ENCODE results near the gene TP53BP1. TPM values are rescaled to one million over a fixed set of nuclear protein-coding genes. Genes with fewer than 3 reads are reported as not detected.

Gene TP53BP1
- total and polyA plus RNA-seq, 8 donors: 3.3 to 85.7 (median 14.5) TPM

- no peak overlapping the region for H3K27ac ChIP-seq
- H3K27me3 ChIP-seq: no peaks in the 10 kb centered on the region
- no peaks in the 10 kb centered on the region for H3K9me3 ChIP-seq
- H3K4me3 ChIP-seq: no peak overlapping the region
- H3K36me3 ChIP-seq: peaks cover 36 to 96% (median 94%) of the 10 kb centered on the region in 4 donors
- TF ChIP-seq CTCF (IDR thresholded peaks at IDR 0.05) (no peak), EP300 (IDR thresholded peaks at IDR 0.05) (no peak), POLR2A (IDR thresholded peaks at IDR 0.05) (no peak), POLR2AphosphoS5 (IDR thresholded peaks at IDR 0.05) (no peak)
- intact Hi-C loops (cut with DNase I; ENCODE audit: low total_unique reads): no loop called here
- DNase-seq: no peak
- 95 to 100% (median 97%) methylated on average over 7 of the region's 7 CpGs for WGBS, 5 donors
- no peaks in the 10 kb centered on the region for H3K4me1 ChIP-seq
Observed at GRCh38 chr15:43420876-43421275, 72.1 kb downstream of the TP53BP1 start.

GRCh38 chr15:43420435-43420834 is 72.5 kb downstream of the TP53BP1 start:
- TF ChIP-seq CTCF (IDR thresholded peaks at IDR 0.05) (no peak), EP300 (IDR thresholded peaks at IDR 0.05) (no peak), POLR2A (IDR thresholded peaks at IDR 0.05) (no peak), POLR2AphosphoS5 (IDR thresholded peaks at IDR 0.05) (no peak)
- H3K36me3 ChIP-seq: peaks cover 41 to 96% (median 95%) of the 10 kb centered on the region in 4 donors
- intact Hi-C loops (cut with DNase I; ENCODE audit: low total_unique reads): no loop called here
- H3K4me1 ChIP-seq: no peaks in the 10 kb centered on the region
- no peaks in the 10 kb centered on the region for H3K9me3 ChIP-seq
- no peaks in the 10 kb centered on the region for H3K27me3 ChIP-seq
- H3K4me3 ChIP-seq: no peak overlapping the region
- no peak for DNase-seq
- WGBS, 5 donors: 94 to 96% (median 95%) methylated on average over 10 of the region's 10 CpGs
- H3K27ac ChIP-seq: no peak overlapping the region

- no peaks in the 10 kb centered on the region for H3K4me1 ChIP-seq
- no peak overlapping the region for H3K27ac ChIP-seq
- intact Hi-C loops (cut with DNase I; ENCODE audit: low total_unique reads): no loop called here
- DNase-seq: no peak
- TF ChIP-seq POLR2A (IDR thresholded peaks at IDR 0.05) (no peak), CTCF (IDR thresholded peaks at IDR 0.05) (no peak), POLR2AphosphoS5 (IDR thresholded peaks at IDR 0.05) (no peak), EP300 (IDR thresholded peaks at IDR 0.05) (no peak)
- H3K4me3 ChIP-seq: no peak overlapping the region
- no peaks in the 10 kb centered on the region for H3K27me3 ChIP-seq
- peaks cover 36 to 99% (median 98%) of the 10 kb centered on the region in 4 donors for H3K36me3 ChIP-seq
- H3K9me3 ChIP-seq: no peaks in the 10 kb centered on the region
Observed at GRCh38 chr15:43414196-43414595, 78.8 kb downstream of the TP53BP1 start.

GRCh38 chr15:43412096-43412495 is 80.9 kb downstream of the TP53BP1 start:
- intact Hi-C loops (cut with DNase I; ENCODE audit: low total_unique reads): no loop called here
- Histone ChIP-seq H3K27ac (no peak overlapping the region), H3K4me1 (no peaks in the 10 kb centered on the region), H3K9me3 (no peaks in the 10 kb centered on the region), H3K27me3 (no peaks in the 10 kb centered on the region), H3K36me3 (peaks cover 57 to 100% (median 100%) of the 10 kb centered on the region in 4 donors), H3K4me3 (no peak overlapping the region)
- DNase-seq: no peak
- TF ChIP-seq POLR2AphosphoS5 (IDR thresholded peaks at IDR 0.05): no peak
- TF ChIP-seq CTCF (IDR thresholded peaks at IDR 0.05): no peak
- no peak for TF ChIP-seq EP300 (IDR thresholded peaks at IDR 0.05)
- no peak for TF ChIP-seq POLR2A (IDR thresholded peaks at IDR 0.05)
- 95 to 100% (median 96%) methylated on average over 1 of the region's 1 CpG for WGBS, 5 donors

Data from stomach (tissue), 9 donors.